Frontal cortex (tissue), 4 donors: ENCODE data around the gene PLXNC1. TPM values are rescaled to one million over a fixed set of nuclear protein-coding genes. Genes with fewer than 3 reads are reported as not detected.

Experiments
- DNase-seq, 2 donors: peaks; one replicate each; pipeline ENCODE4 v3.0.0; 2012; ENCODE audit warnings: low spot score in 2 of 2
- FAIRE-seq: peaks from 2 replicates; lab custom pipeline; 2012; peaks lifted over from hg19 to GRCh38; lab: Jason Lieb, UNC
- total RNA-seq: library from RNA; depleted of rRNA; stranded (reverse); fragments of >200 nt; gene quantifications from one replicate; pipeline ENCODE4 v1.2.3, GENCODE V29; 2014
- donor health status: control.
- donor health status: control.
- donor health status: control.

The PLXNC1 gene
- total RNA-seq, 1 donor from 2014 or later: 81.1 TPM

- FAIRE-seq (no peak), DNase-seq (no peak)
Measured at GRCh38 chr12:94152292-94153078, 4.1 kb downstream of the PLXNC1 start.

- DNase-seq (no peak), FAIRE-seq (no peak)
Measured at GRCh38 chr12:94157181-94157580, 8.8 kb downstream of the PLXNC1 start.

- FAIRE-seq (no peak), DNase-seq (no peak)
Measured at GRCh38 chr12:94157981-94158411, 9.6 kb downstream of the PLXNC1 start.

DNA sequence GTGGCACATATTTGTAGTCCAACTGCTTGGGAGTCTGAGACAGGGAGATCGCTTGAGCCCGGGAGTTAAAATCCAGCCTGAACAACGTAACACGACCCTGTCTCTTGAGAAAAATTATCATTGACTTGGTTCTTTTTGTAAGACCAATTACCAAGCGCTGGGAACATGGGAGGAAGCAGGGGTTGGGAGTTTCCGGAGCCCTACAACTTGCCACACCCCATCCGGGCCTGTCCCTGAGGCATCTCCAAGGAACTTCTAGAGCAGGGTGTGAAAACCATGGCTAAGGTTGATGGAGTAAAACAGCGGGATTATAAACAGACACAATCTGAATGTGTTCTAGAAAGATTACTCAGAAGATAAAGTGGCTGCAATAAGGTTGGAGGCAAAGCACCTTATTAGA, 10.3 kb downstream of the PLXNC1 start:
- FAIRE-seq (no peak), DNase-seq (no peak)

DNA sequence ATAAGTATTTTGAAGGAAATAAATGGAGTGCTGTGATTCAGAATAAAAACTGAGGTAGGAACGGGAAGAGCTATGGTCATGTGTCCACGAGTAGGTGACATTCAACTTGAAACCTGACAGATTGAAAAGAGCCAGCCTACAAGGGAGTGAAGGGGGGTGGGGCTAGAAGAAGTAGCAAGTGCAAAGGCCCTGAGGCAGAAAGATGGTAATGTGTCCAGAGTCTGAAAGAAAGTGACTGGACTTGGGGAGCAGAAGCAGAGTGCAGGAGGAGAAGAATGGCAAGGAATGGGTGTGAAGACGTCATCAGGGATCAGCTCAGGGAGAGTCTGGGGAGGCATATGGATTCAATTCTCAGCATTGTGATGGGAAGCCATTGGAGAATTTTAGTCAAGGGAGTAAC, 13.7 kb downstream of the PLXNC1 start:
- DNase-seq (no peak), FAIRE-seq (no peak)

- FAIRE-seq (no peak), DNase-seq (no peak)
Measured at GRCh38 chr12:94163850-94164249, 15.5 kb downstream of the PLXNC1 start.

GRCh38 chr12:94165138-94165537, 16.8 kb downstream of the PLXNC1 start:
- FAIRE-seq (no peak), DNase-seq (no peak)

DNA sequence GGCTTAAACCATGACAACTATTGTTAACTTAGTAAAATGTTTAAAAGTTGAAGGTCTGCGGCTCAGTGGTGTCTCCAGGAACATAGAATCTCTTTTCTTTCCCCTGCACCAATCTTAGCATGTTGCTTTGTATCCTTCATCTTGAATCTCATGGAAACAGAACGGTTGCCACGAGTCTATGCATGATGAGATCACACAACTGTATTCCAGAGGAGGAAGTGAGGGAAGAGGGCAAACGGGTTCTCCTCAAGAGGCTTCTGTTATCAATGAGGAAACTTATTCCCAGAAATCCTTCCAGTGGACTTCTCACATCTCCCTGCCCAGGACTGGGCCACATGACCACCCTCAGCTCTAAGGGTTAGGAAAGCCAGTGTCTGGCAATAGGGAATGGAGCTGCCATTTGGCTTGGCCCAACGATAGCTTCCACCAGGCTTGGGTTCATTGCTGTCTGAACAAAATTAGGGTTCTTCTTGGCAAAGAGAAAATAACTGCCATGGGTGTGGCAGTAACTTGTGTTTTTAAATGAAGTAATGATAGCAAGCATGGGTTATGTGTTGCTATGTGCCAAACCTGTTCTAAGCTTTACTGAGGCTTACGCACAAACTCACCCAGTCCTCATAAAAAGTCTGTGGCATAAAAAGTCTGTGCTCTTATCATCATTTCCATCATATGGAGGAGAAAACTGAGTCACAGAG, 17.4 kb downstream of the PLXNC1 start:
- no peak for DNase-seq
- FAIRE-seq: no peak

- DNase-seq: no peak
- FAIRE-seq: no peak
Measured at GRCh38 chr12:94167071-94167755, 18.8 kb downstream of the PLXNC1 start.

DNA sequence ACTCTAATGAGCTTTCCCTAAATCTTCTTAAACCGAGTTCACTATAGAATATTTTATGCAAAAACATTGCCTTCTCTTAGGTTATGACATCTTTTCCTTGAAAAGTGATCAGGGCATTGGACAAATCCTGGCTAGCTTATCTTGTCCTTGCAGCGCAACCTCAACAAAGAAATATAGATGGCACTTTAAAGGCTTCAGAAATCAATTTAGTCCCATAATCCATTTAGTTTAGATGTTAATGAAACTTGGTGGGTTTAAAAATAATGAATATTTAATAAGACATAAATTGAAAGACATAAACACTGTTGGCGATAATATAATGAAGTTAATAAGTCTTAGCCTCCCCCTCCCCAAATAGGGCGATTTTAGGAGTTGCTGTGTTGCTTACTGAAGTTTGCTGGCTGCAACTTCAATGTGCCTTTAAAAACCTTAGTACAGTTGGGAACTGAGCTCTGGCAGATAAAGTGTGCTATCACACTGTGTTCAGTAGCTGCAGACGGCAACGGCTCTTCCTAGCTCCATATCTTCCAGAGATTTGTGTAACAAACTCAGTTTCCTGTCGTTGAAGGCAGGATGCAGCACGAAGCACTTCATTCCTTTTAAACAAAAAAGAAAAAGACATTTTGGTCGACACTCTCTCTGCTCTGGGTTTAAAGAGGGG, 19.5 kb downstream of the PLXNC1 start:
- FAIRE-seq (no peak), DNase-seq (no peak)

- DNase-seq (no peak), FAIRE-seq (no peak)
Measured at GRCh38 chr12:94169495-94169894, 21.1 kb downstream of the PLXNC1 start.

DNA sequence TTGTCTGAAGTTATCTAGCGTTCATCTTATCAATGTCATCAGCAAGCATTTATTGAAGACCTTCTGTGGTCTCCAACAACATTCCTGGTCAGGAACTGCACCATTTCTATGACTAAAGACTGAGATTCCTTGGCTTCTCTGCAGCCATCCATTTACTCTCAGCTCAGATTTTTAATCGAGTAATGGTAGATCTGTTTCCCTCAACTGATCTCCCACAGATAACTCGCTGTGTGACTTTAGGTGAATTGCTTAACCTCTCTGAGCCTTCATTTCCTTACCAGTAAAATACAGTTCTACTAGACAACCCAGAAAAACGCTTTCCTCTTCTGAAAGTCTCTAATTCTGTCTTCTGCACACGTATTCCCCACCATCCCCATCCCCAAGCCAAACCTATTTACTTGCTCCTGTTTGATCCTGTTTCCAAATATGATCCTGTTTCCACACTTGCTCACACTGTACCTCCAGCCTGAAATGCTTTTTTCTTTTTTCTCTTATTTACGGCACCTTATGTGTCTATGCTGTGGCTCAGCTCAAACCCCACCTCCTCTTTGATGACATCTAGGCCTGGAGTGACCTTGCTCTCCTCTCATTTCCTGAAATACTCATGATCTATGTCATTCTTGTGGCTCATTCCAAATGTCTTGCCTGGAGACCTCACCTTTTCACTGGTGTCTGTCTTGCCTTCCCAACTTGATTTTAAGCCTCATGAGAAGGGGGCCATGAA, 21.8 kb downstream of the PLXNC1 start:
- DNase-seq (no peak), FAIRE-seq (no peak)

- no peak for FAIRE-seq
Measured at GRCh38 chr12:94170690-94171594, 22.6 kb downstream of the PLXNC1 start.

GRCh38 chr12:94171595-94171930, 23.2 kb downstream of the PLXNC1 start:
- FAIRE-seq (no peak), DNase-seq (no peak)

More at GRCh38 chr12:94170690-94171594, 22.6 kb downstream of the PLXNC1 start:
- no peak for DNase-seq

DNA sequence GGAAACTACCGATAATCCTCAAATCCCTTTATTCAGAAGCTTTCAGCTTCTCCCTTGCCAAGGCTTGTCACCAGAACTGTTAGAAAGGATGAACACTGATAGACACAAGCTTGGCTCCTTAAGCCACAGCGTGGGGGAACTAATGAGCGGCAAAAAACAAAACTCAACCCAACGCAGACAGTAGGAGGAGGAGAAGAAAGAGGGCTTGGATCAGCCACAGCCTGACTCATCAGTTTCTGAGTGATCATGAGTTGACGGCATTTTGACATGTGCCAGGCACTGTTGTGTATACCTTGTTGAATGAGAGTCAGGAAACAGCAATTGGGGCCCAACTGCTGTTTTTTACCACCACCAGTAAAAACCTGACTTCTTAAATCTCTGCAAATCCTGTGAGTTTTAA, 23.7 kb downstream of the PLXNC1 start:
- DNase-seq (no peak), FAIRE-seq (no peak)

GRCh38 chr12:94172973-94173372, 24.6 kb downstream of the PLXNC1 start:
- FAIRE-seq (no peak), DNase-seq (no peak)

- FAIRE-seq (no peak), DNase-seq (no peak)
Measured at GRCh38 chr12:94173660-94174265, 25.4 kb downstream of the PLXNC1 start.

DNA sequence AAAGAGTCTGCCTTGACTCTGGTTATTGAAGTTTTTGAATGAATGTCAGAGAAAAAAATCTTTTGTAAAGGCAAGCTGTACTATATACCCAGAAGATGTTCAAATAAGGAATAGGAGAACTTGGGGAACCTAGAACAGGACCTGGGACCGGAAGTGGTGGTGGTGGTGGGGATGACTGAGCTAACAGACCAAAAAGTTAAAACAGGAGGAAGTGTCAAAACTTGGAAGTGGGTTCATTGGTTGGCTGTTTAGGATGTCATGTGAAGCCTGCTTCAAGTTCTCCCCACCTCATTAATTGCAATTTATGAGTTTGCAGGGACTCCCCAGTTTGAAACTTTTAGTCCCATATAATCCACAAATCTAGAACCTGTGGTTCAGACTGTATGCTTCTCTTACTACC, 26.2 kb downstream of the PLXNC1 start:
- DNase-seq (no peak), FAIRE-seq (no peak)
